B cell (primary cell): ENCODE results near the gene JPH3. TPM values are rescaled to one million over a fixed set of nuclear protein-coding genes. Genes with fewer than 3 reads are reported as not detected.
A peak's percentile ranks its signal among the peaks of the same experiment; 100 is the strongest.

Source experiments
- ATAC-seq: fragments of 200-7000 bp; cut with Tn5 transposase; one replicate; pipeline ENCODE4 v1.10.0; 2021; ENCODE audit warnings: low read depth, mild to moderate bottlenecking, moderate number of reproducible peaks, moderate library complexity
- CTCF ChIA-PET: fragments of 350-600 bp; sonication (Branson Sonifier 250); formaldehyde crosslinking; loops from one replicate; lab custom pipeline; 2021; ENCODE audit warnings: antibody characterized with exemption, inconsistent platforms; lab: Charles Lee
- POLR2A ChIA-PET: fragments of 350-600 bp; sonication (Branson Sonifier 250); formaldehyde crosslinking; loops from one replicate; lab custom pipeline; 2021; ENCODE audit warnings: antibody characterized with exemption; lab: Charles Lee
- DNase-seq: peaks from one replicate; pipeline ENCODE4 v3.0.0; 2013
- H2AFZ ChIP-seq: 2 replicates; pipeline ENCODE4 v1.6.1; 2012; ENCODE audit warnings: mild to moderate bottlenecking, low read depth, low read length; ENCODE audit not compliant: insufficient read depth, poor library complexity, severe bottlenecking
- H3K27ac ChIP-seq, 2 donors: 1 replicate in 1 of 2; 2 replicates in 1 of 2; pipeline ENCODE4 v1.5.1; 2012 to 2013; ENCODE audit warnings: low read length in 2 of 2, mild to moderate bottlenecking in 2 of 2, moderate library complexity in 1 of 2
- H3K27me3 ChIP-seq, 4 experiments: fragments of 200-600 bp in 1 of 4; sonication (generic) in 1 of 4; replicated peaks in 1 of 4; 1 replicate in 2 of 4; 2 replicates in 2 of 4; pipeline versions ENCODE4 v1.6.1 to v1.7.0; 2013 to 2016; ENCODE audit warnings: low read length in 3 of 4, mild to moderate bottlenecking in 2 of 4, mixed read lengths in 1 of 4, moderate library complexity in 1 of 4; ENCODE audit not compliant: insufficient read depth in 4 of 4, control insufficient read depth in 3 of 4; ENCODE audit errors: control extremely low read depth in 1 of 4
- H3K36me3 ChIP-seq, 2 experiments: replicated peaks in 1 of 2; 1 replicate in 1 of 2; 2 replicates in 1 of 2; pipeline versions ENCODE4 v1.6.1 to v1.7.1; 2013; ENCODE audit warnings: low read length in 1 of 2; ENCODE audit not compliant: insufficient read depth in 2 of 2, control insufficient read depth in 1 of 2; ENCODE audit errors: control extremely low read depth in 1 of 2, extremely low read depth in 1 of 2
- H3K4me1 ChIP-seq, 2 donors: fragments of 200-600 bp in 1 of 2; sonication (generic) in 1 of 2; 1 replicate in 1 of 2; 2 replicates in 1 of 2; pipeline versions ENCODE4 v1.5.1 to v1.6.1; 2013 to 2017; ENCODE audit warnings: low read length in 2 of 2; ENCODE audit not compliant: control insufficient read depth in 2 of 2, insufficient read depth in 2 of 2
- H3K4me2 ChIP-seq: replicated peaks from 2 replicates; pipeline ENCODE3; 2012; ENCODE audit warnings: mild to moderate bottlenecking, low read depth, low read length; ENCODE audit not compliant: poor library complexity, severe bottlenecking
- H3K4me3 ChIP-seq, 5 experiments: fragments of 200-600 bp in 1 of 5; sonication (generic) in 1 of 5; 1 replicate in 3 of 5; 2 replicates in 2 of 5; pipeline versions ENCODE4 v1.5.1 to v1.7.0; 2011 to 2016; ENCODE audit warnings: low read length in 4 of 5, mild to moderate bottlenecking in 4 of 5, low read depth in 2 of 5, control low read depth in 1 of 5, moderate library complexity in 1 of 5; ENCODE audit not compliant: insufficient read depth in 1 of 5; ENCODE audit errors: control extremely low read depth in 1 of 5, extremely low read depth in 1 of 5
- H3K79me2 ChIP-seq: fragments of 200-600 bp; sonication (generic); one replicate; pipeline ENCODE4 v1.6.0; 2016; ENCODE audit warnings: low read length; ENCODE audit not compliant: control insufficient read depth, insufficient read depth
- H3K9ac ChIP-seq: fragments of 200-600 bp; sonication (generic); 2 replicates; pipeline ENCODE4 v1.6.1; 2017; ENCODE audit warnings: mild to moderate bottlenecking, low read length, moderate library complexity
- H3K9me3 ChIP-seq, 3 donors: one replicate each; pipeline versions ENCODE4 v1.6.1 to v1.7.1; 2013; ENCODE audit warnings: low read length in 2 of 3; ENCODE audit not compliant: control insufficient read depth in 2 of 3, insufficient read depth in 1 of 3; ENCODE audit errors: control extremely low read depth in 1 of 3
- H4K20me1 ChIP-seq: 2 replicates; pipeline ENCODE4 v1.6.0; 2012; ENCODE audit warnings: mild to moderate bottlenecking, low read length; ENCODE audit not compliant: insufficient read depth, control insufficient read depth, poor library complexity, severe bottlenecking
- H3K27ac Mint-ChIP-seq: one replicate; pipeline ENCODE4 v1.8.0; 2021; ENCODE audit warnings: mixed read lengths
- H3K27me3 Mint-ChIP-seq: one replicate; pipeline ENCODE4 v1.8.0; 2021; ENCODE audit warnings: mixed read lengths
- H3K4me1 Mint-ChIP-seq: one replicate; pipeline ENCODE4 v1.8.0; 2021; ENCODE audit warnings: mixed read lengths
- H3K4me3 Mint-ChIP-seq: one replicate; pipeline ENCODE4 v1.8.0; 2021; ENCODE audit warnings: mixed read lengths
- H3K9me3 Mint-ChIP-seq: one replicate; pipeline ENCODE4 v1.8.0; 2022; ENCODE audit warnings: mixed read lengths; ENCODE audit not compliant: insufficient read depth
- EZH2 ChIP-seq: IDR thresholded peaks from 2 replicates; pipeline ENCODE4 v1.6.1; 2012; ENCODE audit warnings: borderline replicate concordance, low read depth, mild to moderate bottlenecking, moderate library complexity, low read length; ENCODE audit not compliant: insufficient read depth, poor library complexity, severe bottlenecking
- WGBS: methylation state at CpG from one replicate; pipeline ENCODE4 v1.1.5; 2013; ENCODE audit warnings: missing lambda C conversion rate; ENCODE audit not compliant: insufficient coverage; 5-methylcytosine and 5-hydroxymethylcytosine counted together
- intact Hi-C: fragments of 100-400 bp; cut with micrococcal nuclease; formaldehyde crosslinking; loops from one replicate; pipeline ENCODE4 v1.10.0; 2022
- polyA plus RNA-seq: library from polyadenylated mRNA; depleted of rRNA; stranded (reverse); fragments of >200 nt; gene quantifications from 2 replicates; pipeline ENCODE4 v1.2.3, GENCODE V29; 2012
- total RNA-seq, 2 donors: library from RNA; stranded (reverse); fragments of 120-200 nt in 1 of 2; gene quantifications; 1 replicate in 1 of 2; 2 replicates in 1 of 2; pipeline versions ENCODE4 v1.2.3 to v1.2.4, GENCODE V29; 2013 to 2022
- TF ChIP-seq, protein P1 (sequence below): fragments of 200-600 bp; IDR thresholded peaks from one replicate; pipeline ENCODE4 v1.8.0; 2022; ENCODE audit warnings: antibody characterized with exemption, mild to moderate bottlenecking

JPH3 gene
- total and polyA plus RNA-seq, 2 donors (not counting 1 experiment from before 2014, with no cell fraction given): not detected

DNA sequence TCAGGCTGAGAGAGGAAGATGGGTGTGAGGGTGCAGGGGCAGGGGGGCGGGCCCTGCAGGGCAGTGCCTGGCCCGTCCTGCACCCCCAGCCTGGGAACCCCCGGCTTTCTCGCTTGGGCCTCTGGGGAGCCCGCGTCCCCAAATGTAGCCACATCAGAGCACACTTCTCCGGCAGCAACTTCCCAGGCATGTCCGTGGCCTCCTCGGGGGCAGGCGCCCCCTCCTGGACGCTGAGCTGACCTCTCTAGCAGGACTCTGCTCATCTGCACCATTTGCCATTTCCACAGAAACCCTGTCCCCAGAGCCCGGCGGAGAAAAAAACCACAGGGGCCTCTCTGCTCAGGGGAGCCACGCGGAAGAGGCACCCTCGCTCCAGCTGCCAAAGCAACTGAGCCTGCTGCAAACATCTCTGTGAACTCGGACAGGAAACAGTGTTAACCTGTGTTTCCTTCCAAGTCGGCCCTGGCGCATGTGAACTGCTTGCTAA lies 100.1 kb downstream of the JPH3 start:
- Histone ChIP-seq H3K36me3 (peaks cover 0 to 18% of the 10 kb centered on the region in 2 experiments), H3K27ac (peak overlapping the region; percentile 79 to 80), H3K9ac (peak overlapping the region; percentile 23), H3K4me1 (peaks cover 45 to 67% of the 10 kb centered on the region in 2 donors), H3K9me3 (no peaks in the 10 kb centered on the region), H3K4me3 (peak overlapping the region in 1 of 5 experiments; percentile 38), H3K4me2 (peak overlapping the region; percentile 73), H4K20me1 (peaks cover 6% of the 10 kb centered on the region), H2AFZ (peak overlapping the region; percentile 49), H3K79me2 (no peaks in the 10 kb centered on the region), H3K27me3 (no peaks in the 10 kb centered on the region)
- Mint-ChIP-seq H3K27me3 (no peaks in the 10 kb centered on the region), H3K4me3 (peak overlapping the region; percentile 63), H3K27ac (peak overlapping the region; percentile 91), H3K9me3 (no peaks in the 10 kb centered on the region), H3K4me1 (peaks cover 56% of the 10 kb centered on the region)
- CTCF ChIA-PET: interaction anchor here (0.6 to 3.2 kb wide), 9 partner anchors 9 to 111 kb away, joined by 3 to 26 read pairs (median 3); no protein-coding TSS in a partner anchor
- DNase-seq (peak; percentile 74), ATAC-seq (peak; percentile 51)
- 0% methylated on average over 19 of the region's 19 CpGs for WGBS
- TF ChIP-seq EZH2: no peak
- TF ChIP-seq, protein P1, sequence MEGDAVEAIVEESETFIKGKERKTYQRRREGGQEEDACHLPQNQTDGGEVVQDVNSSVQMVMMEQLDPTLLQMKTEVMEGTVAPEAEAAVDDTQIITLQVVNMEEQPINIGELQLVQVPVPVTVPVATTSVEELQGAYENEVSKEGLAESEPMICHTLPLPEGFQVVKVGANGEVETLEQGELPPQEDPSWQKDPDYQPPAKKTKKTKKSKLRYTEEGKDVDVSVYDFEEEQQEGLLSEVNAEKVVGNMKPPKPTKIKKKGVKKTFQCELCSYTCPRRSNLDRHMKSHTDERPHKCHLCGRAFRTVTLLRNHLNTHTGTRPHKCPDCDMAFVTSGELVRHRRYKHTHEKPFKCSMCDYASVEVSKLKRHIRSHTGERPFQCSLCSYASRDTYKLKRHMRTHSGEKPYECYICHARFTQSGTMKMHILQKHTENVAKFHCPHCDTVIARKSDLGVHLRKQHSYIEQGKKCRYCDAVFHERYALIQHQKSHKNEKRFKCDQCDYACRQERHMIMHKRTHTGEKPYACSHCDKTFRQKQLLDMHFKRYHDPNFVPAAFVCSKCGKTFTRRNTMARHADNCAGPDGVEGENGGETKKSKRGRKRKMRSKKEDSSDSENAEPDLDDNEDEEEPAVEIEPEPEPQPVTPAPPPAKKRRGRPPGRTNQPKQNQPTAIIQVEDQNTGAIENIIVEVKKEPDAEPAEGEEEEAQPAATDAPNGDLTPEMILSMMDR: peak; percentile 45
- POLR2A ChIA-PET: interaction anchor here (0.7 to 1.9 kb wide), 3 partner anchors 9 to 66 kb away, joined by 3 to 9 read pairs (median 3); no protein-coding TSS in a partner anchor
- intact Hi-C loops: loop anchor here (1.0 to 5.0 kb wide), 2 partner anchors 65 to 66 kb away; partner anchors contain the start of gene KLHDC4

DNA sequence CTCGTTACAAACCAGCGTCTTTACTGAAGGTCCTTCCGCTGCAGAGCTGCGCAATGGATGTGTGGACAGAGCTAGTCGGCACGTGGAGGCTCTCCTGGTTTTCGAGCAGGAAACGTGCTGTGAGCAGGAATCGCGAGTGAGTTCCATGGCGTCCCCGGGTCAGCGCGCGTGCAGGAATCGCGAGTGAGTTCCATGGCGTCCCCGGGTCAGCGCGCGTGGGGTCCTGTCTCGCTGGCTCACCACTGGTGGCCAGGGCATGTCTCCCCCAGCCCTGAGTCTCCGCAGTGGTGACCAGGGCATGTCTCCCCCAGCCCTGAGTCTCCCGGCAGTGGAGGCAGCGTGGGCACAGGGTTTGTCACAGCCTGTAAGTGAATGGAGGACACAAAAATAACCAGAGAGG lies 100.8 kb downstream of the JPH3 start:
- no peak for TF ChIP-seq EZH2
- TF ChIP-seq, protein P1: no peak
- Mint-ChIP-seq H3K9me3 (no peaks in the 10 kb centered on the region), H3K4me1 (peaks cover 53% of the 10 kb centered on the region), H3K4me3 (peak overlapping the region; percentile 63), H3K27ac (peak overlapping the region; percentile 91), H3K27me3 (no peaks in the 10 kb centered on the region)
- ChIA-PET POLR2A (interaction anchor here (0.7 to 1.9 kb wide), 2 partner anchors 9 to 67 kb away, joined by 3 to 9 read pairs; no protein-coding TSS in a partner anchor), CTCF (interaction anchor here (0.8 to 3.2 kb wide), 8 partner anchors 8 to 67 kb away, joined by 3 to 26 read pairs (median 3); no protein-coding TSS in a partner anchor)
- intact Hi-C loops: loop anchor here (5.0 kb wide), 1 partner anchor 64 kb away; the partner anchor contains the start of gene KLHDC4
- DNase-seq (no peak), ATAC-seq (no peak)
- Histone ChIP-seq H3K9me3 (no peaks in the 10 kb centered on the region), H3K27me3 (no peaks in the 10 kb centered on the region), H4K20me1 (peaks cover 6% of the 10 kb centered on the region), H3K79me2 (no peaks in the 10 kb centered on the region), H3K36me3 (peaks cover 0 to 25% of the 10 kb centered on the region in 2 experiments), H3K4me2 (peak overlapping the region; percentile 73), H3K4me3 (peak overlapping the region in 1 of 5 experiments; percentile 38), H3K27ac (peak overlapping the region in 1 of 2 donors; percentile 80), H2AFZ (no peak overlapping the region), H3K4me1 (peaks cover 45 to 61% of the 10 kb centered on the region in 2 donors), H3K9ac (peak overlapping the region; percentile 23)
- 54% methylated on average over 26 of the region's 26 CpGs for WGBS
